Body of pancreas (tissue), 4 donors: Measurements from ENCODE around the gene MT1M. TPM values are rescaled to one million over a fixed set of nuclear protein-coding genes. Genes with fewer than 3 reads are reported as not detected.
"Not testable (repeated sequence)": the region's sequence is repeated elsewhere in the genome, so short reads cannot be mapped to it uniquely, and the experiment has no call there.

Experiments
- ATAC-seq: fragments of 150-250 bp; one replicate; pipeline ENCODE4 v1.9.1; 2016
- DNase-seq, 4 donors: peaks; one replicate each; pipeline ENCODE4 v3.0.0-alpha.2; 2019
- H3K27ac ChIP-seq, 4 donors: fragments of 200-600 bp; sonication (generic); 1 replicate in 3 of 4; 2 replicates in 1 of 4; pipeline versions ENCODE4 v1.5.1 to v1.6.1; 2016 to 2019; ENCODE audit warnings: mild to moderate bottlenecking in 1 of 4, mixed read lengths in 1 of 4, moderate library complexity in 1 of 4
- H3K27me3 ChIP-seq, 2 donors: fragments of 200-600 bp; sonication (generic); one replicate each; pipeline ENCODE4 v1.6.0; 2016; ENCODE audit warnings: mild to moderate bottlenecking in 1 of 2
- H3K36me3 ChIP-seq, 2 donors: fragments of 200-600 bp; sonication (generic); replicated peaks in 1 of 2; 2 replicates each; pipeline ENCODE4 v1.5.1; 2016; ENCODE audit warnings: low read depth in 2 of 2; ENCODE audit not compliant: insufficient read depth in 1 of 2
- H3K4me1 ChIP-seq: fragments of 200-600 bp; sonication (generic); one replicate; pipeline ENCODE4 v1.6.0; 2016
- H3K4me3 ChIP-seq, 2 donors: fragments of 200-600 bp; sonication (generic); 1 replicate in 1 of 2; 2 replicates in 1 of 2; pipeline ENCODE4 v1.5.1; 2016 to 2019
- H3K9me3 ChIP-seq, 3 donors: fragments of 200-600 bp; sonication (generic); 1 replicate in 2 of 3; 2 replicates in 1 of 3; pipeline ENCODE4 v1.5.1; 2016
- CTCF ChIP-seq, 7 experiments: fragments of 450-650 bp in 4 of 7; fragments of 200-600 bp in 3 of 7; sonication (generic) in 3 of 7; IDR thresholded peaks; one replicate each; pipeline ENCODE4 v1.5.1; 2016 to 2019; ENCODE audit warnings: antibody characterized with exemption in 7 of 7
- POLR2A ChIP-seq, 3 donors: fragments of 450-650 bp; IDR thresholded peaks; one replicate each; pipeline ENCODE4 v1.6.1; 2016; ENCODE audit warnings: antibody characterized with exemption in 3 of 3, mild to moderate bottlenecking in 2 of 3
- WGBS, 2 donors: methylation state at CpG; one replicate each; pipeline ENCODE4 v1.1.5; 2017; 5-methylcytosine and 5-hydroxymethylcytosine counted together
- intact Hi-C: fragments of 100-400 bp; cut with DNase I; formaldehyde crosslinking; loops from one replicate; pipeline ENCODE4 v1.15.1; 2023
- total RNA-seq, 2 donors: library from RNA; depleted of rRNA; stranded (reverse); fragments of >200 nt; gene quantifications; one replicate each; pipeline ENCODE4 v1.1.0, GENCODE V29; 2016

The MT1M gene
- total RNA-seq, 2 donors from 2014 or later: 9.6 to 112 TPM

GRCh38 chr16:56664506-56664905 lies 32.0 kb downstream of the MT1M start:
- Histone ChIP-seq H3K27ac (no peak overlapping the region), H3K4me1 (peaks cover 34% of the 10 kb centered on the region), H3K36me3 (no peaks in the 10 kb centered on the region), H3K27me3 (no peaks in the 10 kb centered on the region), H3K4me3 (no peak overlapping the region), H3K9me3 (no peaks in the 10 kb centered on the region)
- intact Hi-C loops: no loop called here
- DNase-seq (no peak), ATAC-seq (no peak)
- TF ChIP-seq POLR2A (IDR thresholded peaks at IDR 0.05) (no peak), CTCF (IDR thresholded peaks at IDR 0.05) (no peak)
- 80 to 85% methylated on average over 1 of the region's 1 CpG for WGBS, 2 donors

DNA sequence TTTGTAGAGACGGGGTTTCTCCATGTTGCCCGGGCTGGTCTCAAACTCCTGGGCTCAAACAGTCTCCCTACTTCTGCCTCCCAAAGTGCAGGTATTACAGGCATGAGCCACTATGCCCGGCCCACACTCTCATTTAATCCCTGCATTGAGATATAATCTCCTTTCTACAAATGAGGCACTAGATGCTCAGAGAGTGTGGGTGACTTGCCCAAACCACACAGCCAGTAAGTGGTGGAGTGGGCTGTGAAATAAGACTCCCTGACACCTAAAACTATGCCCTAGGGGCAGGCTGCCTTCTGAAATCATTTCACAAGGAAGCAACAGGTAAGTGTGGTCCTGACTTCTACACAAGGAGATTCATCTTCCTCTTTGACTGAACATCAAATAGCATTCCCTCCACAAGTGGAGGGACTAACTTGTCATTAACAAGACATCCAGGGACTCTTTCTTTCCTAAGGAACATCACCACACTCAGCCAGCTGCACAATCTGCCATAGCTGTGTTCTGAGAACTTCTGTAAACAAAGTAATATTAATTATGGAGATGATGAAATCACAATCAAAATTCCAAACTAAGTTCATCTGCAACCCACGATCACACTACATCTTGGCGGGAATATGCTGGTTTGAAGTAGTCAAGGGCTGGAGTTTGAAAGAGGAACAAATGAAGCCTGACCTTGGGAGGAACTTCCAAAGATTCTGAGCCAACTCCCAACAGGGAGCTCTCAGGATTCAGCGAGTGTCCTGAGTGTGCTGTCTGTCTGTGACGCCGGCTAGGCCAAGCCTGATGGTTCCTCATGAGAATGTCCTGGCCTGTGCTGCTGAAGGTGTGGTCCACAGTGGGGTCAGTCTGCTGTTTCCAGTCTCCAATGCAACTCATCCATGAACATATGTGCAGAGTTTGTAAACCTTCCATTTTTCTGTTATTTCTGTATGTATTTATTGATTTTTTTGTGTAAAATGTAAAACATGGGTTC lies 33.1 kb downstream of the MT1M start:
- Histone ChIP-seq H3K27ac (peak overlapping the region in 1 of 4 donors; percentile 82), H3K4me1 (peaks cover 41% of the 10 kb centered on the region)
- 37 to 47% methylated on average over 8 of the region's 8 CpGs for WGBS, 2 donors
- H3K27me3 ChIP-seq, H3K9me3 ChIP-seq, ATAC-seq, H3K4me3 ChIP-seq, H3K36me3 ChIP-seq, DNase-seq, intact Hi-C loops: not testable (repeated sequence)

- ATAC-seq (peak; percentile 93), DNase-seq (peak; percentile 89 to 93 (median 91))
- Histone ChIP-seq H3K27me3 (no peaks in the 10 kb centered on the region), H3K9me3 (no peaks in the 10 kb centered on the region), H3K36me3 (no peaks in the 10 kb centered on the region), H3K4me3 (peak within 1 kb of the TSS in 1 of 2 donors; percentile 9), H3K4me1 (peaks cover 41% of the 10 kb centered on the region), H3K27ac (peak within 1 kb of the TSS; percentile 78 to 91 (median 83))
- intact Hi-C loops: no loop called here
- peak in 1 of 7 experiments; percentile 15 for TF ChIP-seq CTCF (IDR thresholded peaks at IDR 0.05)
- peak; percentile 97 to 99 (median 99) for TF ChIP-seq POLR2A (IDR thresholded peaks at IDR 0.05)
- WGBS, 2 donors: 9 to 12% methylated on average over 21 to 46 of the region's 46 CpGs
Measured at GRCh38 chr16:56667581-56668571, 35.4 kb downstream of the MT1M start, which contains the start of gene MT1G. Gene MT1G, minus strand, starts transcription at chr16:56668065. Its CDS starts 72 bp downstream, at chr16:56667993.

GRCh38 chr16:56669005-56669839 lies 36.8 kb downstream of the MT1M start, which contains the start of gene MT1H:
Gene MT1H, plus strand, starts transcription at chr16:56669814. Its CDS starts 71 bp downstream, at chr16:56669885.
- Histone ChIP-seq H3K9me3 (no peaks in the 10 kb centered on the region), H3K4me3 (no peak within 1 kb of the TSS), H3K27ac (peak within 1 kb of the TSS; percentile 23 to 91 (median 83)), H3K4me1 (peaks cover 47% of the 10 kb centered on the region), H3K27me3 (no peaks in the 10 kb centered on the region), H3K36me3 (no peaks in the 10 kb centered on the region)
- ATAC-seq (peak; percentile 34), DNase-seq (peak; percentile 51 to 81 (median 62))
- intact Hi-C loops: no loop called here
- no peak for TF ChIP-seq POLR2A (IDR thresholded peaks at IDR 0.05)
- TF ChIP-seq CTCF (IDR thresholded peaks at IDR 0.05): no peak
- 13 to 32% methylated on average over 28 to 38 of the region's 38 CpGs for WGBS, 2 donors
